Activated effector memory CD4-positive, alpha-beta T cell treated with anti-CD3 and anti-CD28 coated beads, Interleukin-2, amount 50 U/mL, for 16 hours (primary cell): Measurements from ENCODE around the gene ANAPC7.
A peak's percentile ranks its signal among the peaks of the same experiment; 100 is the strongest.
"Not testable (repeated sequence)": the region's sequence is repeated elsewhere in the genome, so short reads cannot be mapped to it uniquely, and the experiment has no call there.

Experiments used
- DNase-seq: peaks from one replicate; pipeline ENCODE4 v3.0.0-alpha.2; 2020

Gene ANAPC7

DNA sequence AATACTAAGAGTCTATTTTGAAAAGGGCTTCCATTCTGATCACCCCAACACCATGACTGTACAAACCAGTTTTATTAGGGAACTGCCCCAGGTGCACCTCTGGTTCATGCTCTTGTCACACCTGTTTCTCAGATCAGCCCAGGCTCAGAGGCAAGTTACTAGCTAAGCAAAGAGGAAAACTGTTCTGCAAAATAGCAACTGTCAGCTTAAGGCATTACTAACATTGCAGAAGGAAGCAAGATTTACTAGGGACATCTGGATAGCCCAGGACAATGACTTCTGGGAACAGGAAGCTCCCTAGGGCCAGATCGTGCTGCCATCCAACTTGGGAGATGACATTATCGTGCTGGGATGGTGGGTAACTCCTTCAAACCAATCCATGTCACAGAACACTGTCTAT lies 30.1 kb downstream of the ANAPC7 start:
- peak; percentile 33 for DNase-seq

DNA sequence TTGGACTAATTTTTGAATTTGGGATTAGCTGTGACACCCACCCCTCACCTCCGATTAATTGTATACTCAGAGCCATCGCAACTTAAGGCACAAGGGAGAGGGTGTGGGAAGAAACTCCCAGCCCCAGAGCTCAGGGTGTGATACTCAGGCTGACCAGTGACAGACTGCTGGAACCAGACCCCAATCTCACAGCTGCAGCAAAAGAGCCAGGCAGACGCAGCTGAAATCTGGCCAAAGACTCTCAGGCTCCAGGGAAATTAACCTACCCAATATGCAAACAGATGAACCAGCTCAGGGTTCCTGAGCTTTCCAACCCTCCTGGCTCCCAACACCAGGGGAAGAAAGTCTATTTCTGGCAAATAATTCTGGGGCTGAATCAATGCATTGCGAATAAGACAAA lies 30.5 kb downstream of the ANAPC7 start:
- no peak for DNase-seq

DNA sequence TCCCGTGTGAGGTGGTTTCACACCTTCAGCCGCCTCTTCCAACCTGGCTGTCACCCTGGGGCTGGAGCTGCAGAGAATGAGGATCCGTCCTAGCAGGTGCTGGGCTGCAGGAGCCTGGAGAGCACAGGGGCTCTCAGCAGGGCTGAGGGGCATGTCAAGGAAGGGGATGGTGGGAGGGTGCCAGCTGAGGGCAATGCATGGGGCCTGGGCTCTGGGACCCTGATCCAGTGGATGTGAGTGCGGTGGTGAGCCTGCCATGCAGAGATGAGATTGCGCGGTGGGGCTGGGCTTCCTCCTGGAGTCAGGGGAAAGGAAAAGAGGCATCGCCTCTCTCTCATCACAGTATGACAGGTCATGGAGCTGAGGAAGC lies 31.5 kb downstream of the ANAPC7 start:
- DNase-seq, result peak; percentile 58

DNA sequence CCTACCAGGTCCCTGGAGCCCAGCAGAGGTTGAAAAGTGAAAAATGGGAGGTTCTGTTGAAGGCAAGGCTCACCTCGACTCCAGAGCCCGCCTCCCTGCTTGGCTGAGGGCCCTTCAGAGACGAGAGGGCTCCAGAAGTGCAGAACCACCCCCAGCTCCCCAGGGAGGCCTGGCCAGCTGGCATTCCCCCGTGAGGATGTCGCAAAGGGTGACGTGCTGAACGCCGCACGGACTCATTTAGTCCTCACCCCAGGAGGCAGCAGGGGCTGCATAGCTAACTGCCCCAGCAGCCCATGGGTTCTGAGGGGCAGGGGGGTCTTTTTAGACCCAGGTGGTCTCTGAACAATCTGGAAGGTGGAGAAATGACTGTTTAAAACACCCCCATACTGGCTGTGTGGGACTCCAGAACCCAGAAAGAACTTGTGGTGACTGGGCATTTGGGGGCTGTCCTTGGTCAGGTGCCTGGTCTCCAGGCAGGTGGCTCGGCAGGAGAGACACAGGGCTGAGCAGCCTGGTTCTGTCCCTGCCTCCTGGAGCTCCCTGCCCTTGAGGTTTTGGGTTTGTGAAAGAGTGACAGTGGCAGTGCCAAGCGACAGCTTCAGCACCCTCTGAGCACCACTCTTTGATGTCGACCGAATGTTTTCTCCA lies 32.0 kb downstream of the ANAPC7 start:
- peak; percentile 50 for DNase-seq

DNA sequence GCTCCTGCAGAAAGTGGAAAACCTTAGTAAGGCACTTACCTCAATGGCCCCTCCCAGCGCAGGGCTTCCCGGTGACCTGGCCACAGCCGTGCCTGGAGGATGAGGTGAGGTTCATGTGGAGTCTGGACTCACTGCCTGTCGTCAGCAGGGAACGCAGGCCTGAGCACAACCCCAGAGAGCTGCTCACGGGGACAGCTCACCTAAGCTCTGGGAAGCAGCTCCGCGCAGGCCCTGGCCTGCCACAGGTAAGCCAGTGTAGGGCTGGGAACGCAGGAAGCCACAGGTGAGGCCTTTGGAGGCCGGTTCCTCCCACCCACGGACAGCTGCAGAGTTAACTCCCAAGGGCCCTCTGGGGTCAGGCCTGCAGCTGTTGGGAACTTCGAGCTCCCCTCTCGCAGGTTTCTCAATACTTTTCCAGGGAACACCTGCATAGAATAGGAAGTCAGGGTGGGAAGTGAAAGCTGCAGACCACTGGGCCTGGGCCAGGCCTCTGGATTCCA lies 32.7 kb downstream of the ANAPC7 start:
- DNase-seq, result peak; percentile 53

DNA sequence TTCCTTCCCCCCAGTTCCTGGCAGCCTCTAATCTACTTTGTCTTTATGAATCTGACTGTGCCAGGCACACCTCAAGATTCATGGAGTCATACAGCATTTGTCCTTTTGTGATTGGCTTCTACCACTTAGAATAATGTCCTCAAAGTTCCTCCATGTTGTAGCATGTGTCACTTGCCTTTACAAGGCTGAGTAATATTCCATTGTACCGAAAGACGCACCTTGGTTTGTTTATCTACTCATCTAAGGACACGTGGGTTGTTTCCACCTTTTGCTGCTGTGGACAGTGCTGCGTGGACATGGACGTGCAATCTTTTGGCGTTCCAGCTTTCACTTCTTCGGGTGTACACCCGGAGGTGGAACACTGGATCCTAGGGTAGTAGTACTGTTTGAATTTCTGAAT lies 33.5 kb downstream of the ANAPC7 start:
- peak; percentile 44 for DNase-seq

DNA sequence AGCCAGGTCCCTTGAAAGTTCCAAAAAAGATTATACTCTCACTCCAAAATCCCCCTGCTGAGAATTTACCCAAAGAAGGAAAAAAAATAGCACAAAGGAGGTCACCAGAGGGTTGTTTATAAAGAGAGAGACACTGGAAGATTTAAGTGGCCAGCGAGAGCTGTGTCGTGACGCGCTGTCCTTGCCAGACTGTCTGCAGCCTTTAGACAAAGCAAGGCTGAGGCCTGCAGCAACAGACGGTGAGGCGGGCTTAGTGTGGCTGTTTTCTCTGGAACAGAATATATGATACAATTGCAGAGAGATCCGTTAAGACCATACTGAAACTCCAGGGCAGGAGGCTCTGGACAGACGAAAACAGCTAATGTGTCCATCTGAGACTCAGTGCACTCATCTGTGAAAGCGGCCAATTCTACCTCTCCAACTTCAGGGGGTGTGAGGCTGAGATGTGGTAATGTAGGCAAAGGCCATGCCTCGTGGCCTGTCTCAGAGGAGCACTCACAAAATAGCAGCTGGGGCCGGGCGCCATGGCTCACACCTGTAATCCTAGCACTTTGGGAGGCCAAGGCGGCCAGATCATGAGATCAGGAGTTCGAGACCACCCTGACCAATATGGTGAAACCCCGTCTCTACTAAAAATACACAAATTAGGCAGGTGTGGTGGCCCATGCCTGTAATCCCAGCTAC lies 36.2 kb downstream of the ANAPC7 start:
- peak; percentile 30 for DNase-seq

DNA sequence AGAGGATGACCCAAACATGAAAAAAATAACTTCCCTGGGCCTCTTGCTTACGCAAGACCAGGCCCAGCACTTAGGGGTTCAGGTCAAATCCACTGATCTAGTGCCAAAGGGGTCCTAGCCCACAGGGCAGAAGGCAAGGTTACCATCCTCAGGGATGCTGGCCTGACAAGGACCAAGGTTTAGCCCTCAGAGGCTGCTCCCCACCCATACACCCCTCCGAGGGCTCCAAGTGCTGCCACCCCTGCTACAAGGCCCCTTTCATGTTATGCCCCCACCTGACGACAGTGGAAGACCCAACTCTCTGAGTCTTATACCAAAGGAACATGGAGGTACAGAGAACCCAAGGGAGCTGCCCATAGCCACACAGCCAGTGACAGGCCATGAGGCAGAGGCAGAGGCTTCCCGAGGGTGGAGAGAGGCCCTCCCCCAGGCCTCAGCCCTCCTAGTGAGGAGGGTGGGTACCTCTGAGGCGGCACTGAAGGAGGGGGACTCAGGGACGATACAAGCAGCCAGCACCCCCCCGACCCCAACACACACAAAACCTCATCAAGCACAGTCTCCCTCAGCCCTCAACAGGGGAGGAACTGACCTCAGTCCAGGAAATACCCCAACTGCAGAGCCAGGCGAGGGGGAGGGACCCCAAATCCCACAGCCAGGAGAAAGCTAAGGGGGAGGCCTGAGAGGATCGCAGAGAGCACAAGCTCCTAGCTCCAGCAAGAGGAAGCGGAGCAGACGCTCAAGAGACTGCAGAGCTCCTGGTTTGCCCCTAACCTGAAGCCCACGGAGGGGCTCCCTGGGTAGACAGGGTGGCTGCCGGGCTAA lies 37.0 kb downstream of the ANAPC7 start:
- peak; percentile 55 for DNase-seq

DNA sequence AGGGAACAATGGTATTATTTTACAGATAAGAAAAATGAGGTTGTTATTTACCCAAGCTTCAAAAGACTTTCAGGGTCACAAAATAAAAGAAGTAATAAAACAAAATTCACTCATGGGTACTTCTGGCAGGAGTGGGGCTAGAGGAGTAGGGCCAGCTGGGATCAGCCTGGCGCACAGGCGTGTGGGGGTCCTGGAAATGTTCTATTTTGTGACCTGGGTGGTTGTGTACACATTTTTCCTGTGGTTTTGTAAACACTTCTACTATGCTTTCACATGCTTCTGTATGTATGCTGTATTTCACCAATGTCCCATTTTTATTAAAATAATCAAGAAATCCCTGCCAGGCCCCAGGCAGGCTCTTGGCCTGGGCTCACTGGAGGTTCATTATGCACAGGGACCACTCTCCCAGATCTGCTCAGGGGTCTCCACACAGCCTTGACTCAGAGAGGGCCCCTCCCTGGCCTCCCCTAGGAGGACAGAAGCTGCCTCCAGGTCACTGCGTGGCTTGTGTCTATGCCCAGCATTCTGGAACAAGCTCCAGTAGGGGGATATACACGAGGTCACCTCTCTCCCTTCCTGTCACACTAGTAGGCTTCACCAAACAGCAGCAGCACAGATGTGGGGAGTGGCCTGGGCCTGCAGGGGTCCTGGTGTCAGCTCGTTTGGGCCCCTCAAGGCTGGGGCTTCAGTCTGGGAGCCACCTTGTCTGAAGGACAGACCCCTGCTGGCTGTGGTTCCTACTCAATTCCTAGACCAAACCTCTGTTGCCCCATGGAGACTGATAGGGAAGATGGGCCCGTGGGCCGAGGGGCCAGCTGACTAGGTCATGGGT lies 37.8 kb downstream of the ANAPC7 start:
- DNase-seq, result peak; percentile 51

DNA sequence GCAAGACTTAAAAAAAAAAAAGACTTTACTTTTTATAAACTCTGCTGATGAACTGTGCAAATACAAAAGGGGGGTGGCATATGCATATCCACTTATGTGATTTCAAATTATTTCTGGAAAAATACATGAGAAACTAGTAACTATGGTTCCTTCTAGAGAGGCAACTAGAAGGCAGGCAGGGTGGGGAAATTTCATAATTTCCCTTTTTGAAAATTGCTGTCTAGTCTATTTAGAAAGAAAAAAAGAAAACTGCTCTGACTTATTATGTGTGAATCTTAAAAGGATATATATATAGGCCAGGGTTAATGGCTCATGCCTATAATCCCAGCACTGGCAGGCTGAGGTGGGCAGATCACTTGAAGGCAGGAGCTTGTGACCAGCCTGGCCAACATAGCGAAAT lies 42.3 kb downstream of the ANAPC7 start:
- DNase-seq, result no peak

DNA sequence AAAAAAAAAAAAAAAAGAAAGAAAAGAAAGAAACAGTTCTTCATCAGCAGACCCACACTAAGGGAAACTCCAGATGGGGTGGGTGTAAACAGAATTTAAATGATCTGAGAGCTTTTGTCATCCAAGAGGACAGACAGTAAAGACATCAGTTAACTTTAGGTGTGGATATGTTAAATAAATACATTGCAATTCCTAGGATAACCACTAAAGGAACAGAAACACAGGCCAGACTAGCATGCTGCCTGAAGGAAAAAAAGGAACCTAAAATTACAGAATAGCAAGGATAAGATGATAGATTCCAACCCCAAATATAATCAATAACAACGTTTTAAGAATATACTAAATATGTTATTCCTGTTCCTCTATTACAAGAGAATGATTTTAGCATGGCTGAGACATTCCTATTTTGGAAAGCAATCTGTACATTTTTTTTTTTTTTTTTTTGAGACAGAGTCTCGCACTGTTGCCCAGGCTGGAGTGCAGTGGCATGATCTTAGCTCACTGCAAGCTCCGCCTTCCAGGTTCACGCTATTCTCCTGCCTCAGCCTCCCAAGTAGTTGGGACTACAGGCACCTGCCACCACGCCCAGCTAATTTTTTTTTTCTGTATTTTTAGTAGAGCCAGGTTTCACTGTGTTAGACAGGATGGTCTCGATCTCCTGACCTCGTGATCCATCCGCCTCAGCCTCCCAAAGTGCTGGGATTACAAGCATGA lies 45.0 kb downstream of the ANAPC7 start:
- DNase-seq, result not testable (repeated sequence)

DNA sequence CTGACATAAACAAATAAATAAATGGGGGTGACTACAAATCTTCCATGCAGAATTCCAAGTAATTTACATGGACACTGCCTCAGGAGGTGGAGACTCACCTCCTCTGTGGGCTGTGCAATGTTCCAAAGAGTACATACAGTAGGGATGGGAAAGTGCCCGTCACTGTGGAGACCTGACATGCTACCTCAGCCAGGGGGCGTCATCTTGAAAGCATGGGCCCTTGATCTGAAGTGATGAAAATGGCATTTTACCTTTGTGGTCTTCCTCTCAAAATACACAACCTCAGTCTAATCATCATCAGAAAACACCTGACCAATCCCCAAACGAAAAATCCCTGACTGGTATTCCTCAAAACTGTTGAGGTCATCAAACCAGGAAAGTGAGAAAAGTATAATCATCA lies 48.4 kb downstream of the ANAPC7 start:
- peak; percentile 69 for DNase-seq

DNA sequence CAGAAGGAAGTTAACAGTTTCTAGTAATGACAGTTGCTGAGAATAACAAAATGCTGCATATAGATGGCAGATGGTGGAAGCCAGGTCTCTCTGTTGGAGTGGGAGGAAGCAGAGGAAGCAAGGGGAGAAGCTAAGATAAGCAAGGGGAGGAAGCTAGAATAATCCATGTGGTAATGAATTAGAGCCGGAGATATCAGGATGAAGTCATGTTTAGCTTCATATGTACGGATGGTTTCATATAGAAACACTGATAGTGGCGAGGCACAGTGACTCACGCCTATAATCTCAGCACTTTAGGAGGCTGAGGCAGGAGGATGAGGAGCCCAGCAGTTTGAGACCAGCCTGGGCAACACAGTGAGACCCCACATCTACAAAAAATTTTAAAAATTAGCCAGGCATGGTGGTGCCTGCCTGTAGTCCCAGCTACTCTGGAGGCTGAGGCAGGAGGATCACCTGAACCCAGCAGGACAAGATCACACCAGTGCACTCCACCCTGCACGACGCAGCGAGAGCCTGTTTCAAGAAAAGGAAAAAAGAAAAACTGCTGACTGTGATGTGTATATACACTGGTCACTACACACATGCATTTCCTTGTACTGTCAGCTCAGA lies 49.2 kb downstream of the ANAPC7 start:
- DNase-seq, result peak; percentile 33

DNA sequence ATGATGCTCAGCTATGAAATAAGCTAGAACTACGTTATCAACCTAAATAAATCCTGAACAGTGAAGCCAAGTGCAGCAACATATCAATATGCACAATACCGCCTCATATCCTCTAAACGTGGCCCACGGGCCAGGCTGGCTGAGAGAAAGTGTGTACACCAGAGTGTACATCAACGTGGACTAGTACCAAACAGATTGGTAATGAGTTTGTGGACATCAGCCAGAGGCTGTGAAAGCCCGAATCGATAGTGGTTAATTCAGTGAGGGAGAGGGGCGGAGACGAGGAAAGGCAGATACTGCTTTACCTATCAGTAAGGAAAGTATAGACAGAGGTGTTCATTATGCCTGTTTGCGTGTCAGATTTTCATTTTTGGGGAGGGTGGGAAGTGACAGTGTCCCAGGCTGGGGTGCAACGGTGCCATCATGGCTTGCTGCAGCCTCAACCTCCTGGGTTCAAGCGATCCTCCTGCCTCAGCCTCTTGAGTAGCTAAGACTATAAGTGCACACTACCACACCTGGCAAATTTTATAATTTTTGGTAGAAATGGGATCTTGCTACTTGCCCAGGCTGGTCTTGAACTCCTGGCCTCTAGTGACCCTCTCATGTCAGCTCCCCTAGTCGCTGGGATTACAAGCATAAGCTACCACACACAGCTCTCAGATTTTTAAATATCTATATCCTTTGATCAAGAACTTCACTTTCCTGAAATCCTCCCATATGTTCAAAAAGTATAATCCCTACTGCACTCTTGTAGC lies 50.1 kb downstream of the ANAPC7 start:
- DNase-seq, result peak; percentile 24

DNA sequence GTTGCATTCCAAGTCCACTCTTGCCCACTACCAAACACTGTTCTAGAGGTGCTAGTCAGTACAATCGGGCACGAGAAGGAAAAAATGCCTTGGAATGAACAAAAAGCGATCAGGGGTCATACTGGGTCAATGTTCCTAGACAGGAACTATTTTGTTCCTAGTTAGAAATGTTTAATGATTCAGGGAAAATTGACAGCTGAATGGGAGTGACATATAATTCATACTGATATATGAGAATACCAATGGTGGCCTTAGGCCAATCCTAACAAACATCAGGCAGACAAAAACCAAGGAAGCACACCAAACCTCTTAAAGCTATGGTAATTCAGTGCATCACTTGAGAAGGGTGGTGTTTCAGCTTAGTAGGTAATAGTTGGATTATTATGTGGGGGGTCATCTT lies 51.1 kb downstream of the ANAPC7 start:
- no peak for DNase-seq

DNA sequence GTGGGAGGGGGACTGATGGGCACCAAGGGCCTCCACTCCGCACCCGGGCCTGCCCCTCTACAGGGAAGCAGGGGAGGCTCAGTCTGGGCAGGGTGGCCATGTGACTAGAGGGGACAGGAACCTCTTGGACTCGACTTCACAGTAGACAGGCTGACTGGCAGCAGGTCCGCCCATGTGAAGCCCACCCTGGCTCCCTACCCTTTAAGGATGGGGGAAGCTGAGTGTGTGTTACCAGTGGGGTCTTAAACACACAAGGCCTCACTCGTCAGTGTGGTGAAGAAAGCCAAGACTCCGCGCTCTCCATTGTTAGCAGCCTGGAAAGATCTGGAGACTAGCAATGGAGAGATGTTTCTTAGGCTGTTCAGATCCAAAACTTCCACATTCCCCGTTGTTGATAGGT lies 52.4 kb downstream of the ANAPC7 start:
- peak; percentile 44 for DNase-seq

DNA sequence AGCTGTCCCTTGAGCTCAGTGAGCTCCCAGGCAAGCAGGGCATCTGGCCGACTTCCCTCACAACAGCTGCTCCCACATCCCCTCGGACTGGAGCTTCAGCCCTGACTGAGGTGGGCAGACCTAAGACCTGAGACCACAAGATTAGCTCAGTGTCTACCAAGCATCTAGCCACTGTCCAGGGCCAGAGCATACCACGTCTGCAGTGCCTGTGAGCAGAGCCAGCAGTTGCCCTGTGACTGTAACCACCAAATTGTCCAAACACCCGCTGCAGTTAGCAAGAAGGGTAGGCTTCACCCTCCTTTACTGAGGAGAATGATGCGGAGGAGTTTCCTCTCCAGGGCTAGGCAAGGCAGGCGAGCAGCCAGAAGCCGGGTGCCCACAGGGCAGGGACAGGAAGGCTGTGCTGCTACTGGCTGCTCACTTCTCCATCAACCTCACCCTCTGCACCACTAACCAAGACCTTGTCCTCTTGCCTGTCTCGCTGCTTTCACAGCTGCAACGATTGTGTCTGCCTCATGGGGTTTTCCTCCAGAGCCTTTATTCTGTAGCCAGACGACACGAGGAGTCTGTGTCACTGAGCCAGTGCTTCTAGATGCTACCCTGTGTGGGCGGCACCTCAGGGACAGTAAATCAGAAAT lies 53.9 kb downstream of the ANAPC7 start:
- DNase-seq, result peak; percentile 76

DNA sequence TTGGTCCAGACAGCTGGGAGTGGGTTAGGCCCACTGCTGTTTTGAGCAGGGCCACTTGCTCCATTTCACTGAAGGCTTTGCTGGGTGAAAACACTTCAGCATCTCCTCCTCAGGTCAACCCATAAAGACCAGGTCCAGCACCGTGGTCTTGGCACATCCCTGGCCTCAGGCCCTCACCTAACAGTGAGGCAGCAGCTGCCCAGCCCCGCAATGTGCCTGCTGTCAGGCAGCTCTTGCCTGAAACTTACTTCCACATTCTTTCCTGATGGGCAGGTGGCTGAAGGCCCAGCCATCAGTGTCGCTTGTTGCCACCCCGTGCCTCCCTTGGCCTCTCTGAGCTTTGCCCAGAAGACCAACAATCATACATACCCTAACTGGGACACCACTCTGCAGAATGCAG lies 54.4 kb downstream of the ANAPC7 start:
- peak; percentile 57 for DNase-seq

DNA sequence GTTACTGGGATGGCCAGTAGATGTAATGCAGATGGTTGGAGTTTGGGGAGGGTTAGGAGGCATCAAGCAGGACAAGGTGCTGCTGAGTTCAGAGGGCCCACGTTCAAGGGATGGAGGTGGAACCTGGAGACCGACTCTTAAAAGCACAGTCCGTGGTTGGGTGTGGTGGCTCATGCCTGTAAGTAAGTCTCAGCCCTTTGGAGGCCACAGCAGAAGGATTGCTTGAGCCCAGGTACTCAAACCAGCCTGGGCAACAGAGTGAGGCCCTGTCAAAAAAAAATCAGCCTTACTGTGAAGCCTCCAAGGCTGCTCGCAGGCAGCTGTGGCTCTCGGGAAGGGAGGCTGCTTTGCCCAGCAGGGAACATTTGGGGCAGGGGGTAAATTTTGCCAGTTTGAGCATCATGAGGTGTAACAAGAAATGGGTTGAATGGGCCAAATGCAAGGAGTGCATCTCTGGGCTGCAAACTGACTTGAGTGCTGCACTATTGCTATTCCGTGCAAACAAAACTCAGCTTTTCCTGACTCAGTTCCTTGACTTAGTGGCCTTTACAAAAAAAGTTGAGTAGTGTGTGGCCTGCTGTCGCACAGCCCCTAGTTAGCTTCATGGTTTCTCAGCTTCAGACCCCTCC lies 55.0 kb downstream of the ANAPC7 start:
- peak; percentile 61 for DNase-seq

DNA sequence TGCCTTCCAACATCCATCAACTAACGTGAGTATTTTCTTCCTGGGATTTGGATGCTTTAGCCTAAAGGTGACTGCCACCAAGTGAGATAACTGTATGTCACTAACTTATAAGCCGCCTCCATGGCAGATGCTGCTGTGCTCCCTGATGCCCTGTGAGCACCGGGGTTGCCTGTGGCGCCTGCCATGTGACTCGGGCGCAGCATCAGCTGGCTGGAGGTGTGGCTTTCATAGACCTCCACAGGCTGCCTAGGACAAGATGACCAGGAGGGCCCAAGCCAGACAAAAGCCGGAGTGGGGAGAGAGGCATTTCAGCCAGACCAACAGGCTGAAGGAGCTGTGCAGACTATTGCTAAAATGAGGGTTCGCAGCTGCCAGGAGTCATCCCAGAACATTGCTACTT lies 55.7 kb downstream of the ANAPC7 start:
- peak; percentile 50 for DNase-seq
